ENCODE measurements around the gene TLR7.

DNA sequence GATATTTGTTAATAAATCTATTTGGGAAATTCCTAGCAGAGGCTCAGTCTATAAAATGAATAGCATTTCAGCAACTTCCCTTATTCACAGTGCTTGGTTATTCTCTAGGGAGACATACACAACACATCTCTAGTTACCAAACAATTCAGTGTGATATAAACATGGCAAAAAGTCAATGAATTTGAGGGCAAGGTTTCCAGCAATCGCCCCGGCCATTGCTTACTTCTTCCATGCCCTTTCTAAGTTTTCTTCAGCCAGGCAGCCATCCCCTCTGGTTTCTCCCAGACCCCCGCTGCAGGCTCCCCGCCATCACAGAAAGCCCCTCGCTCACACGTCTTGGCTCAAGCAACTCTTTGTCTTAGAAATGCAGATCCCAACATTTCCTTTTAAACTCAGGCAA is 4.4 kb downstream of the TLR7 start:
- TF ChIP-seq, protein P1, sequence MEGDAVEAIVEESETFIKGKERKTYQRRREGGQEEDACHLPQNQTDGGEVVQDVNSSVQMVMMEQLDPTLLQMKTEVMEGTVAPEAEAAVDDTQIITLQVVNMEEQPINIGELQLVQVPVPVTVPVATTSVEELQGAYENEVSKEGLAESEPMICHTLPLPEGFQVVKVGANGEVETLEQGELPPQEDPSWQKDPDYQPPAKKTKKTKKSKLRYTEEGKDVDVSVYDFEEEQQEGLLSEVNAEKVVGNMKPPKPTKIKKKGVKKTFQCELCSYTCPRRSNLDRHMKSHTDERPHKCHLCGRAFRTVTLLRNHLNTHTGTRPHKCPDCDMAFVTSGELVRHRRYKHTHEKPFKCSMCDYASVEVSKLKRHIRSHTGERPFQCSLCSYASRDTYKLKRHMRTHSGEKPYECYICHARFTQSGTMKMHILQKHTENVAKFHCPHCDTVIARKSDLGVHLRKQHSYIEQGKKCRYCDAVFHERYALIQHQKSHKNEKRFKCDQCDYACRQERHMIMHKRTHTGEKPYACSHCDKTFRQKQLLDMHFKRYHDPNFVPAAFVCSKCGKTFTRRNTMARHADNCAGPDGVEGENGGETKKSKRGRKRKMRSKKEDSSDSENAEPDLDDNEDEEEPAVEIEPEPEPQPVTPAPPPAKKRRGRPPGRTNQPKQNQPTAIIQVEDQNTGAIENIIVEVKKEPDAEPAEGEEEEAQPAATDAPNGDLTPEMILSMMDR (IDR thresholded peaks at IDR 0.05) = no peak
- no peak for TF ChIP-seq POLR2A (IDR thresholded peaks at IDR 0.05)

Measured in esophagus squamous epithelium (tissue), 4 donors.